NAMALWA (cell line): Measurements from ENCODE around the gene TKFC.

Experiments used
- DNase-seq: peaks from one replicate; pipeline ENCODE4 v3.0.0-alpha.2; 2015; ENCODE audit warnings: low spot score

Gene TKFC

DNA sequence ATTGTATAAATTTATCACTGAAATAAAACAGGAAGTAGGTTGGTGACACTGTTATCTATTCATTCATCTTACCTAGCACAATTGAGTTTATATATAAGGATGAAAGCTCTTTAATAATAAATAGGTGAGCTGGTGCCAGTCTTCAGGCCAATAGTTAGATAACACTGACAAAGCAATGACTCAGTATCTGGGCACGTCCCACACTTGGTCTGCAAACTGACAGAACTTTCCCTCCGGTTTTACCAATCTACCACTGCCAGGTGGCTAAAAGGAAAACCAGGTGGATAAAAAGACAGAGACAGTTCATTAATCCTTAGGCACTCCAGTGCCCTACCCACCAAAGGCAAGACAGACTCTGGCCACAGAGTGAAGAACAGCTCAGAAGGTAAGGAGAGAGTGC is 17.8 kb upstream of the TKFC start:
- no peak for DNase-seq

DNA sequence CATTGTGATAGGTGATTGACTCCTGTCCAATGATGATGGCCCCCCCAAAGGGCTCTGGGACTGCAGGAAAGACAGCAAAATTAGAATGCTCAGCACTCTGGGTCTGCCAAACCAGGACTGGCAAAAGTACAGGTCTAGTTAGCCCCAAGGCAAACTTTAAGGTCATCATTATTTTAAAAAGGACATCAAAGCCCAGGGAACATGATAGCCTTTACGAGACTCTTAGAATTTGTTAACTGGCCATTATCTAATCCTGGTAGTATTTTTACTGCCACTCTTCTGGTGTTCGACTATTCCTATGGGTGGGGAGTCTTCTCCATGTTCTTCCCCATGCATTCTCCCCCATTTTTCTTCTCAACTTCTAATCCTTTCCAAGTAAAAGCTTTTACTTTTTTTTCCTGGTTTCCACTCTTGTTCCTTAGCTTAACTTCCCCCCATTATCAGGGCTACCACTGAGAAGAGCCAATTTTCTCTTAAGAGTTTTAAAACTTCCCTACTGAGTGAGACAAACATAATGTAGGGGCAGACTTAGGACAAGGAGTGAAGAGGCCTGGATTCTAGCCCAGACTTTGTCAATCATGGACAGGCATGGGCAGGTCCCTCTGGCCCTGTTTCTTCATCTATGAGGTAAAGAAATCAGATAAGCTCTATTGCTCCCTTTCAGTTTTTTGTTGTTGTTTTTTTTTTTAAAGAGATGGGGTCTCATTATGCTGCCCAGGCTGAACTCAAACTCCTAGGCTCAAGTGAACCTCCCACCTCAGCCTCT is 7.2 kb upstream of the TKFC start:
- DNase-seq, result no peak

DNA sequence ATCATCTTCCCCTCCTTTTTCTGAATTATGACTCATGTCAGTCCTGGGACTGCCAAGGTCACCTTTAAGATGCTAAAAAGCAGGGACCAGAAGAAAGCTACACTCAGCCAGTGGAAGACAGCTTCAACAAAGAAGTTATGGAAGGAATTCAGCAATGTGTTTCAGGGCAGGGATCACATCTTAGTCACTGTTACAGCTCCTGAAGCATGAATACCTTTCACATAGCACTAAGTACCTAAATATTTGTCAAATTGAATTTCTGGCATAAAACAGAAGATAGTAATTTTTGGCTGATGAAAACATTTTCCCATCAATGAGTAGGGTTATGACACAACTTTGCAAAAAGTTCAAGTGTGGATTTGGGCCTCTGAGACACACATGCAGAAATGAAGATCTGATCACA is 5.4 kb upstream of the TKFC start:
- no peak for DNase-seq

DNA sequence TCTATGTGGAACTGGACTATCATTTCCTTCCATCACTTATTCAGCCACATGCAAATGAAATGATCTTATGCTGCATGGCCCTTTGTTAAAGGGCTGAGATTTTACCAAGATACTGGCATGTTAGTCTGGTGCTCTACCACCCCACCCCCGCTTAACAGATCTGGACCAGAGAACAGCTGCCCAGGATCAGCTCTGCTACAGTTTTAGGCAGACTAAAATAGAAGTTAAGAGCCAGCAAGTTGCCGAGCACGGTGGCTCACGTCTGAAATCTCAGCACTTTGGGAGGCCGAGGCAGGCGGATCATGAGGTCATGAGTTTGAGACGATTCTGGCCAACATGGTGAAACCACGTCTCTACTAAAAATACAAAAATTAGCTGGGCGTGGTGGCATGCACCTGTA is 4.7 kb upstream of the TKFC start:
- no peak for DNase-seq

DNA sequence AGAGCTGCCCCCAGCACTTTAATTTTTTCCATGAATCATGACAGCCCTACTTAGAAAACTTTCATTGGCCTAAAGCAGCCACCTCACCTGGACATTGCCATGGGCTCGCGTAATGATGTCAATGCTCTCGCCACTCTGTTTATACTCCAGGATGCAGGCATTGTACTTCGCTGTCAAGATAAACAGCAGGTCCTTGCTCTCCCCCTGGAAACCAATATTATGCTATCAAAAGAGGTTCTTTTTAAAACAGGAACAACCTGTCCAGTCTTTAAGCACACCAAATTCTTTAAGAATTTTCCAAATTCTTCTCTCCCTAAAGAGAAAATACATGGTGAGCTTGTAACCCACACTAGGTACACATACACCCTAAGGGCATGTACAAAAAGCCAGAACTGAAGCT is 3.2 kb upstream of the TKFC start:
- DNase-seq, result no peak

DNA sequence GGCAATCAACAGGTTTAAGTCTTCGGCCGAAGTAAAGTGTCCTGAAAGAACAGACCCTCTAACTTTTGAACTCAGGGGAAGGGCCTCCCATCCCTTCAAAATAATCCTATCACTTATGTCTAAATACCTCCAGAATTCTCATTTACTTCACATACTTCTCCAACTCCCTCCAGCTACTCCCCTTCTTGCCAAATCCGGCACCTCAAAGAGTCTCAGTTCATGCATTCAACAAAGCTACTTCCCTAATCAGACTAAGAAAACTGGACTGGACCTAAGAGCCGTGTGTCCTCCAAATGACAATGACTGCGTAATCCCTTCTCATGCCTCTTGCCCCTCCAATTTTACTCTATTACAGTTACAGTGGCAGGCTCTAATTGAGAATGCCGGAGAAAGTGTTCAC is 1.4 kb upstream of the TKFC start:
- DNase-seq, result no peak

DNA sequence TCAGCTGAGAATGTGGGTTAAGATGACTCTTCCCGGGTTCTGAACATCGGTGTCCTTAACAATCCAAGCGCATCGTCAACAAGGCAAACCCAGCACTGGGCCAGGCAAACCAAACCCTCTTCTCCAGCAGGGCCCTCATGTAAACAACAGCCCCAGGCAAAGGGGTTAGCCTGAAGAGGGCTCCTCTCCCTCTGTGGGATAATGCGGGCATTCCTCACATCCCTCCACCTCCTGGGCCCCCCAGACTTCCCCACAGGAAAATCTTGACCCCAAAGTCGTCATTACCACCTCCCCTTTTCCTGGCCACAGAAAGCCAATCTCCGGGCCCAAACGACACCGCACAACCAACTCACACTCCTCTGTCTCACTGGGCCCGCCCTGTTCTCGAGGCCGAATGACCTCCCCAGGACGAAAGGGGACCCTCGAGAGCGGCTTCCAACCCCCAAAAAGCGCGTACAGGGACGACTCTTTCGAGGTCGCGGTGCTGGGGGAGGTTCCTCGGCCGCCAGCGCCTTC is 689 bp upstream of the TKFC start:
- DNase-seq, result peak; percentile 46

DNA sequence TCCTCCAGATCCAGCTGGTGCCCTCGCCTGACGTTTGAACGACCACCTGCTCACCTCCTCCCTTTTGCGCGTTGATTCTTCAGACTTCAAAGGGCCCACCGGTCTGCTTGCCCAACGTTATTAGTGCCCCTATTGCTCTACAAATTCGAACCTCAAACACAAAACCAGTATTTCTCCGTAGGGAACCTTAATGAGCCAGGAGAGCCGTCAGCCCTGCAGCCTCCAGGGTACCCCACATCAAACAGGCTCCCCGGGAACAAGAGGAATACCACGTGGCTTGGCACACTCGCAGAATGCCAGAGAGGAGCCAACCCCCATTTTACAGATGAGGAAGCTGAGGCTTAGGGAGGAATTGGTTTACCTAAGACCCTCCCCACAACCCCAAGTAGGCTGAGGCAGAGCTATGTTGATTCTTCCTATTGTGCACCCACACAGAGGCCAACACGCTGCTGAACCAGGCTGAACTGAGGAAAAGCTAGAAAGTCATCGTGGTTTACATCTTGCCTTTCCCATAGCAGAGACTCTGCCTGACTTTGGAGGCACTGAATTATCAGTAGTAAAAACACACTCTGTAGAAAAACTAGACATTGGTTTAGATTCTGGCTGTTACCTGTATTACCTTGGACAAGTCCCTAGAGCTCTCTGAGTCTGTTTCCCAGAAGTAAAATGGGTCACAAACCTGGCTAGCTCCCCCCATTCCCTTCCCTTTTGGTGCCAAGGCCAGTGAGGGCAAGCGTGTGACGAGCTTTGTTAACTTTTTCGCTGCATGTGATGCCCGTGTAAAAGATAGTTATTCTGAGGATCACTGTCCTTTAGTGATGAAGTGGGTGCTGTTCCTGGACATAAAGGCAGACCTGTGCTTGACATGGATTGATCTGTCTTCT is 764 bp downstream of the TKFC start:
- DNase-seq, result peak; percentile 57

DNA sequence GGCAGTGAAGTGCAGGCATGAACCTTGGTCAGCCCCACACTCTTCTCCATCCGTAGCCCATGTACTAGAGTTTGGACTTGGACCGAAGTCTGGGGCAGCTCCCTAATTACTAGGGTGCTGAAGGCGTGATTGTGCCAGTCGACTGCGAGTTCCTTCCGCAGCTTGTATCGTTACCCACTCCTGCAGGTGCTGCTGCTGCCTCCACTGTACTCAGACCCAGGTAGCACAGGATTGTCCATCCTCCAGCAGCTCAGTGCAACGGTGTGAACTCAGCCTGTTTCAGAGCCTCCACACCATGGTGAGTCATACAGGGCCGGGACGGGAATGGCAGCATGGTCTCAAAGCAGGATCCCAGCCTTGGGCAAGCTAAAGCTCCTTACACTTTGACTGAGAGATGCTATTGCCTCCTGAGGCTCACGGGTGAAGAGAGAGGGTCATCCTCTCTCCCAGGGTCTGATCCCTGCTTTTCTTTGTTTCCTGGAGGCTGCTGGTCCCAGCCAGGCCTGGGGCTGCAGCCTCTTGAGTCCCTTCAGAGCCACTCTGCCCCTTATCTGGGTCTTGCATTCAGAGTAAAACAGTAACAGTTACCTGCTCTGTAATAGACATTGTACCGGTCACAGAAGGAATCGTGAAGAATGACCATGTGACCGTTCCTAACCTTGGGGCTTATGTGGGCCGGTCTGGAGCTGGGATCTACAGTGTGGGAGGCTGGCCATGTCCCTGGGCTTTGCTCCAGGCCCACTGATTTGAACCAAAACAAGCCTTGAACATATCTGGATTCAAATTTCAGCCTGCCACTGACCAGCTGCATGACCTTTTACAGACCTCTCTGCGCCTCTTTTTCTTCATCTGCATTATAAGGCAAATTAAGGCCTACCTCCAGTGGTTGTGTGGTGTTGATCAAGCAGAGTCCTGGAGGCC is 1.7 kb downstream of the TKFC start:
- DNase-seq, result no peak

DNA sequence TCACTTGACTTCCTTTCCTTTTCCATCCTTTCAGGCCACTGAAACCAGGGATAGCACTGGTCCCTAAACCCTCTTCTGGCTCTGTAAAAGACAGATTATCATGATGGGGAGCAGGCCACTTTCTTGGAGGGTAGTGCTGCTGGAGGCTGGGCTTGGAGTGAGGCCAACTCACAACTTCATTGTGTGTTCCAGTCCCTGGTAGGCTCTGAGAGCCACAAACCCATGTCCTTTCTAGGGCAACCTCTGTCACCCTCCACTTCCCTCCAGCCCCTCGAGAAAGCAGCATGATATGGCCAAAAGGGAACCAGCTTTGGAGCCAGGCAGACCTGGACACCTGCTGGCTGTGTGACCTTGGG is 2.3 kb downstream of the TKFC start:
- no peak for DNase-seq

DNA sequence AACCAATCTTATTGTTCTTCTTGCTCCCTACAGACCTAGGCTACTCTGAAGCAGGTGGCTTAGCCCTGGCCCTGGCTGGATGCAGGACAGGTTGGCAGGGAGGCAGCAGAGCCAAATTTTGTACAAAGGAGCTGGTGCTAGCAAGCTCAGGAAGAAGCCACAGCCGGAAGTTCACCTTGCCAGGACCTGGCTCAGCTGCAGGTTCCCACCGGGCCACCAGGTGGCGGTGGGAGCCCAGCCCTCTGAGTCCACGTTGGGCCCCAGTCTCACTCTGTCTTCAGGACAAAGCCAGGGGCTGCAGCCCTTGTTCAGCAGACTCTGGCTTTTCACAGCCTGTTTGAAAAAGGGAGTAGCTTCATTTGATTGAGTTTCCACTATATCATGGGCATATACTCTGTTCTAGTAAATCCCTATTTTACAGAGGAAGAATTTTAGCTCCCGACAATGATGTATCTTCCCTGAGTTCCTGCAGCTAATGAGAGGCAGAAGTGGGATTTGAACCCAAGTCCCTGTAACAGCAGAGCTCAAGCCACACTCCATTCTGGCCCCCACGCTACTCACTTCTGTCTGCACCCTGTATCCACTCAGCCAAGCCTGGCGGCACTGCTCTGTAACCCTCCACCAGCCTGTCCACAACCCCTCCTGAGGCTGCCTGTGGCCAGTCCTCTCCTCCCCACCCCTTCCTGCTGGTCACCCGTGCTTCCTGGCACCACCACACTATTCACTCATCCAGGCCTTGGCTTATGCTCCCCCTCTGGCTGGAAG is 3.3 kb downstream of the TKFC start:
- DNase-seq, result peak; percentile 92

DNA sequence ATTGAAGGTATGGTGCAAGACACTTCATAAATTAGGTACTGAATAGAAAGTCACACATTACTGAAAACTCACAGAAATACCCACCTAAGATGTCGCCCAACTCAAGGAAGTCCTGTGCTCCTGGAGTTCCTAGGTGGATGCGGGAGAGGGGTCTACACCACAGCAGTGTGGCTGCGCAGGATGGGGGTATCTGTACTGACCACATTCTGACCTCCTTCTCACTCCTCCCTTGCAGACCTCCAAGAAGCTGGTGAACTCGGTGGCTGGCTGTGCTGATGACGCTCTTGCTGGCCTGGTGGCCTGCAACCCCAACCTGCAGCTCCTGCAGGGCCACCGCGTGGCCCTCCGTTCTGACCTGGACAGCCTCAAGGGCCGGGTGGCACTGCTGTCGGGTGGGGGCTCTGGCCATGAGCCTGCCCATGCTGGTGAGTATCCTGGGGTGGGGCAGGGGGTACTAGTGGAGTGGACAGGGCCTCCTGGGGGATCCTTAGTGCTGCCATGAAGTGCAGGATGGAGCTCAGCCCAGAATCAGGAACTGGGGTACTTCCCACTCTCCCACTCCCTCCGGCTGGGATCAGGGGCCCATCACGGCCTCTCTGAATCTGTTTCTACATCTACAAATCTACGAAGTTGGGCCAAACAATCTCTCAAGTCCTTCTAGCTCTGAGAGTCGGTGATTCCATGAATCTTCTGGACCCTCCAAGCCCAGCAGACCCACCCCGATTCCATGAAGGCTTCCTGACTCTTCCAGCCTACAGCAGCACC is 4.9 kb downstream of the TKFC start:
- no peak for DNase-seq

DNA sequence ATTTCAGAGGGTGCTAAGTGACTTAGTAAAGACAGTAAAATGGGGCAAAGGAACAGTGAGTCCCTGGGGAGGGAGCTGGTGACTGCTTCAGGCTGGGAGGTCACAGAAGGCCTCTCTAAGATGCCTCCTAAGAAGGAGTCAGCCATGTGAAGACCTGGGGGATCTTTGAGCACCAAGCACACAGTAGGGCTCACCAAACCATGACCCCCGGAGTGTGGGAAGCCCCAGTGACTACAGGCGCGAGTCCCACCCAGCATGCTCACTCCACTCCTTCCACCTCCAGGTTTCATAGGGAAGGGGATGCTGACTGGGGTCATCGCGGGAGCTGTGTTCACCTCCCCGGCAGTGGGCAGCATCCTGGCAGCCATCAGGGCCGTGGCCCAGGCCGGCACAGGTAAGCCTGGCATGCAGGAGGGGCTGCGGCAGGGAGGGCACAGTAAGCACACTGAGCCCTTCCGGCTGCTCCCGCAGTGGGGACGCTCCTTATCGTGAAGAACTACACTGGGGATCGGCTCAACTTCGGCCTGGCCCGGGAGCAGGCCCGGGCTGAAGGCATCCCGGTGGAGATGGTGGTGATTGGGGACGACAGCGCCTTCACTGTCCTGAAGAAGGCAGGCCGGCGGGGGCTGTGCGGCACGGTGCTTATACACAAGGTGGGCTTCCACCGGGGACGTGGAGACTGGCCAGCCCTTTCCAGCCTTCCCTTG is 5.9 kb downstream of the TKFC start:
- DNase-seq, result no peak

DNA sequence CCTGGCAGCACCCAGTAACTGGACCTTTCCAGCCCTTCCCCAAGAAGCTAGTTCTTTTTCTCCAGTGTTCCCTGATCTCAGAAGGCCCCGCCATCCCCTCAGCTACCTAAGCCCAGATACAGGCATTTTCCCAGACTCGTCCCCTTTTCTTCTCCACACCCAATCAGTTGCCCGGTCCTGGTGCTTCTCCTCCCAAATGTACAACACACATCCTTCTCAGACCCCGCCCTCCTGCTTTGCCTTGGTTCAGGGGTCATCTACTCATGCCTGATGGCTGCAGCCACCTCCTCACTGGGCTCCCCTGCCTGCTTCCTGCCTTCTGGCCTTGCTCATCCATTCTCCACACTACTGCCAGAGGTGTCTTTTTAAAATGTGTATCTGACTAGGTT is 6.5 kb downstream of the TKFC start:
- DNase-seq, result no peak

DNA sequence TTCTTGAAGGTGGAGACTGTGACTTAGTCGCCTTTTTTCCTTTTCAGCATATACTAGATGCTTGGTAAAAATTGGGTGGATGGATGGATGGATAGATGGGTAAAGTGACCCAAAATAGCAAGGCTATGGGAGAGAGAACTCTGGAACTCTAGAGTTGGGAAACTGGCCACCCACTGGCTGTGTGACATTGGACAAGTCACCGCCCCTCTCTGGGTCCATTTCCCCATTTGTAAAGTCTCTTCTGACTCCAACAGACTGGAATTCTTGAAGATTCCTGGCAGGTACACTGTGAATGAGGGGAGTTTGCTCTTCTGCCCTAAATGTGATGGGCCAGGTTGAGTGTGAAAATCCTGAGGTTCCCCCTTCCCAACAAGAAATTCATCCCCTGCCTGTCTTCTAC is 8.0 kb downstream of the TKFC start:
- no peak for DNase-seq

DNA sequence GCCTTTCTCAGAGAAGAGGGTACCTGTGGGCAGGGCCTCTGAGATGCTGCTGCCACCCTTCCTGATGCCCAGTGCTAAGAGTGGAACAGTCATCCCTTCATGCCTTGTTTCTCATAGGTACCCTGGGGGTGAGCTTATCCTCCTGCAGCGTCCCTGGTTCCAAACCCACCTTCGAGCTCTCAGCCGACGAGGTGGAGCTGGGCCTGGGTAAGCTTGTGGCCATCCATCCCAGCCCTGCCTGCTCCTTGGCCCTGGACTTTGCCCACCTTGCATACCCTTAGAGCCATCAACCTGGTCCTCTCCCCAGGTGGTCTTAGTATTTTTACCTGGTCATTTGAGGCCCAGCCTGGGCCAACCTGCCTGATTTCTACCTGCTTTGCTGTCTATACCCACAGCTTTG is 8.7 kb downstream of the TKFC start:
- no peak for DNase-seq

DNA sequence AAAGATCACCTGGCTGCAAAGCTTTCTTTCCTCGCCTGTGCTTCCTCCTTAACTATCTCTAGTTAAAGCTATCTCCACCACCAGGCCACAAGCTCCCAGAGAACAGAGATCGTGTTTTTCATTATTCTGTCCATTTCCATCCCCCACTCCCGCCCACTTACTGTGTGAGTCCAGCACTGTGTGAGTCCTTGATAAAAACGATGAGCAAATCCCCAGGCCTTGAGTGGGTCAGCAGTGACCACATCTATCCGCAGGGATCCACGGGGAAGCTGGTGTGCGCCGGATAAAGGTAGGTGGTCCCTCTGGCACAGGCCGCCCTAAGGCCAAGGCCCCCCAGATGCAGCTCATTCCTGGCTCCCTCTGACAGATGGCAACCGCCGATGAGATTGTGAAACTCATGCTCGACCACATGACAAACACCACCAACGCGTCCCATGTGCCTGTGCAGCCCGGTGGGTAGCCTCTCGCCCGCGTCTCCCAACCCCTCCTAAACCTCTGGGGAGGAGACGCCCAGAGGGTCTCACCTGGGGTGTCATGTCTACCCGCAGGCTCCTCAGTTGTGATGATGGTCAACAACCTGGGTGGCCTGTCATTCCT is 9.3 kb downstream of the TKFC start:
- DNase-seq, result no peak

DNA sequence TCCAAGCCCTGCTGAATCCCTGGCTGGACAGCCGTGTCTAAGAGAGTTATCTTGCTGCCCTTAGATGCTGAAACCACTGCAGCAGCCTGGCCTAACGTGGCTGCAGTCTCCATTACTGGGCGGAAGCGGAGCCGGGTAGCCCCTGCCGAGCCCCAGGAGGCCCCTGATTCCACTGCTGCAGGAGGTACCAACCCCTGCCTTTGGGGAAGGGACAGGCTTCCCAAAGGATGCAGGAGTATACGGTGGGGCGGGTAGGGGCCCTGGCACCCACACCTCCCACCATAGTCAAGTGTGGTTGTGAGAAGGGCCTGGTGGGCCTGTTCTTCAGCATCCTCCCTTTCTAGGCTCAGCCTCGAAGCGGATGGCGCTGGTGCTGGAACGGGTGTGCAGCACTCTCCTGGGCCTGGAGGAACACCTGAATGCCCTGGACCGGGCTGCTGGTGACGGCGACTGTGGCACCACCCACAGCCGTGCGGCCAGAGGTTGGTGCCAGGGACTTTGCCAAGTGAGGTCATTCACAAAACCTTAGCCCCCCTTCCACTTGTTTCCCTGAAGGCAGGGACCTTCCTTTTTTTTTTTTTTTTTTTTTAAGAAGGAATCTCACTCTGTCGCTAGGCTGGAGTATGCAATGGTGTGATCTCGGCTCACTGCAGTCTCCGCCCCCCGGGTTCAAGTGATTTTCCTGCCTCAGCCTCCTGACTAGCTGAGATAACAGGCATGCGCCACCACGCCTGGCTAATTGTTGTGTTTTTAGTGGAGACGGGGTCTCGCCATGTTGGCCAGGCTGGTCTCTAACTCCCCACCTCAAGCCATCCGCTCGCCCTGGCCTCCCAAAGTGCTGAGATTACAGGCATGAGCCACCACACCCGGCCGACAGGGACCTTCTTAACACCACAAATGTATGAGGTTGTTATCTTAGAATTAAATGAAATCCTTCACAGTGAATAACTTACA is 11.0 kb downstream of the TKFC start:
- DNase-seq, result no peak
